Measurements from ENCODE around the gene KRT39. TPM values are rescaled to one million over a fixed set of nuclear protein-coding genes. Genes with fewer than 3 reads are reported as not detected.
"Not testable (repeated sequence)": the region's sequence is repeated elsewhere in the genome, so short reads cannot be mapped to it uniquely, and the experiment has no call there.

The KRT39 gene
- total and polyA plus RNA-seq, 2 experiments from 2014 or later, result not detected

GRCh38 chr17:41001795-41002194 is 35.0 kb upstream of the KRT39 start (continued):
- TF ChIP-seq EZH2 (IDR thresholded peaks at IDR 0.05; ENCODE audit: low read depth, unreplicated experiment), result no peak

- not testable (repeated sequence) for H3K4me1 ChIP-seq (ENCODE audit: insufficient read depth); H3K9me2 ChIP-seq (ENCODE audit: insufficient read depth); H3K27ac Mint-ChIP-seq; H4K20me1 ChIP-seq (replicated peaks; ENCODE audit: insufficient read depth); H3K27ac ChIP-seq (ENCODE audit: low read depth); H3K4me3 Mint-ChIP-seq; DNase-seq (ENCODE audit: low spot score); H3K27me3 ChIP-seq (ENCODE audit: insufficient read depth); H3K27me3 Mint-ChIP-seq (ENCODE audit: insufficient read depth, low read depth, poor library complexity); H3K9me3 Mint-ChIP-seq; H3K79me2 ChIP-seq (replicated peaks; ENCODE audit: insufficient read depth); H3K4me3 ChIP-seq; H3K4me2 ChIP-seq; H3K36me3 ChIP-seq (ENCODE audit: insufficient read depth); H2AFZ ChIP-seq; H3K4me1 Mint-ChIP-seq; H3K36me3 Mint-ChIP-seq (ENCODE audit: low read depth); ATAC-seq; H3F3A ChIP-seq (replicated peaks; ENCODE audit: low read depth)
Measured at GRCh38 chr17:40999563-40999962, 32.8 kb upstream of the KRT39 start, which contains the start of gene KRTAP3-2. KRTAP3-2 (minus strand) TSS chr17:40999906; CDS start chr17:40999853, 53 bp downstream.

- Histone ChIP-seq H3K27me3 (ENCODE audit: insufficient read depth) (no peaks in the 10 kb centered on the region), H3K36me3 (ENCODE audit: insufficient read depth) (no peaks in the 10 kb centered on the region)
Measured at GRCh38 chr17:40997361-40997760, 30.6 kb upstream of the KRT39 start.

More at GRCh38 chr17:40997361-40997760, 30.6 kb upstream of the KRT39 start:
- Mint-ChIP-seq H3K4me3 (no peak overlapping the region), H3K9me3 (no peaks in the 10 kb centered on the region), H3K4me1 (peaks cover 4% of the 10 kb centered on the region; the same call in 2 of the 3 replicates), H3K27ac (no peak overlapping the region), H3K27me3 (ENCODE audit: insufficient read depth, low read depth, poor library complexity) (no peaks in the 10 kb centered on the region), H3K36me3 (ENCODE audit: low read depth) (no peaks in the 10 kb centered on the region)
- Histone ChIP-seq H3K27ac (ENCODE audit: low read depth) (no peak overlapping the region), H2AFZ (no peak overlapping the region), H3K4me3 (no peak overlapping the region), H3K9me2 (ENCODE audit: insufficient read depth) (0 out of 2 replicates have a peak, but pooled peaks cover 3% of the 10 kb centered on the region), H3F3A (replicated peaks; ENCODE audit: low read depth) (no peaks in the 10 kb centered on the region), H3K4me2 (no peak overlapping the region), H3K4me1 (ENCODE audit: insufficient read depth) (no peaks in the 10 kb centered on the region), H4K20me1 (replicated peaks; ENCODE audit: insufficient read depth) (no peaks in the 10 kb centered on the region), H3K79me2 (replicated peaks; ENCODE audit: insufficient read depth) (no peaks in the 10 kb centered on the region)
- TF ChIP-seq ZNF114 (CRISPR knock-in tag; IDR thresholded peaks at IDR 0.05) (no peak), CREB1 (CRISPR knock-in tag; IDR thresholded peaks at IDR 0.05; ENCODE audit: low read depth) (no peak), NANOG (IDR thresholded peaks at IDR 0.05; ENCODE audit: borderline replicate concordance) (no peak), ETS1 (IDR thresholded peaks at IDR 0.05) (no peak), EZH2phosphoT487 (IDR thresholded peaks at IDR 0.05; ENCODE audit: unreplicated experiment) (no peak), CTCF (conservative IDR thresholded peaks at IDR 0.05; ENCODE audit: low read depth in 2 of 2) (no peak), STAT1 (IDR thresholded peaks at IDR 0.05; ENCODE audit: unreplicated experiment) (no peak)
- no peak for ATAC-seq
- no peak for DNase-seq (ENCODE audit: low spot score)

Data from GM23338 (cell line).